Fibroblast of lung (primary cell): ENCODE measurements around the gene XPNPEP2. TPM values are rescaled to one million over a fixed set of nuclear protein-coding genes. Genes with fewer than 3 reads are reported as not detected.

Experiments
- DNase-seq, 2 donors: peaks; one replicate each; pipeline versions ENCODE4 v3.0.0 to v3.0.0-alpha.2; 2010; ENCODE audit warnings: low read depth in 2 of 2
- H2AFZ ChIP-seq: 2 replicates; pipeline ENCODE4 v1.5.1; 2012; ENCODE audit warnings: low read length, control low read depth, inconsistent platforms
- H3K27ac ChIP-seq: 2 replicates; pipeline ENCODE4 v1.5.1; 2011; ENCODE audit warnings: low read length, control low read depth; ENCODE audit not compliant: insufficient read depth
- H3K27me3 ChIP-seq: 2 replicates; pipeline ENCODE4 v1.5.1; 2011; ENCODE audit warnings: mild to moderate bottlenecking, low read length; ENCODE audit not compliant: control insufficient read depth, insufficient read depth
- H3K36me3 ChIP-seq: 2 replicates; pipeline ENCODE4 v1.5.1; 2011; ENCODE audit warnings: low read length; ENCODE audit not compliant: control insufficient read depth, insufficient read depth
- H3K4me1 ChIP-seq: 2 replicates; pipeline ENCODE4 v1.5.1; 2011; ENCODE audit warnings: low read length; ENCODE audit not compliant: control insufficient read depth, insufficient read depth; ENCODE audit errors: extremely low read depth
- H3K4me2 ChIP-seq: 2 replicates; pipeline ENCODE4 v1.5.1; 2011; ENCODE audit warnings: low read length, control low read depth; ENCODE audit not compliant: insufficient read depth; ENCODE audit errors: extremely low read depth
- H3K4me3 ChIP-seq, 4 experiments: fragments of 200-600 bp in 1 of 4; sonication (generic) in 1 of 4; replicated peaks in 1 of 4; 2 replicates each; pipeline ENCODE4 v1.5.1; 2011 to 2016; ENCODE audit warnings: low read length in 4 of 4, low read depth in 3 of 4, mild to moderate bottlenecking in 3 of 4, control low read depth in 2 of 4, inconsistent platforms in 1 of 4, mixed read lengths in 1 of 4; ENCODE audit not compliant: insufficient read depth in 1 of 4; ENCODE audit errors: control extremely low read depth in 1 of 4
- H3K79me2 ChIP-seq: 2 replicates; pipeline ENCODE4 v1.5.1; 2012; ENCODE audit warnings: mild to moderate bottlenecking, low read length, inconsistent platforms; ENCODE audit not compliant: control insufficient read depth, insufficient read depth
- H3K9ac ChIP-seq: 2 replicates; pipeline ENCODE4 v1.5.1; 2011; ENCODE audit warnings: mild to moderate bottlenecking, low read length, control low read depth; ENCODE audit not compliant: insufficient read depth
- H3K9me3 ChIP-seq: 2 replicates; pipeline ENCODE4 v1.5.1; 2012; ENCODE audit warnings: low read depth, low read length; ENCODE audit not compliant: control insufficient read depth, insufficient read depth
- H4K20me1 ChIP-seq: 2 replicates; pipeline ENCODE4 v1.5.1; 2011; ENCODE audit warnings: low read length; ENCODE audit not compliant: control insufficient read depth, insufficient read depth; ENCODE audit errors: extremely low read depth
- CTCF ChIP-seq, 2 donors: IDR thresholded peaks in 1 of 2; conservative IDR thresholded peaks in 1 of 2; 1 replicate in 1 of 2; 2 replicates in 1 of 2; pipeline ENCODE4 v1.5.1; 2011 to 2012; ENCODE audit warnings: low read length in 2 of 2, control low read depth in 1 of 2, inconsistent platforms in 1 of 2, low read depth in 1 of 2, mild to moderate bottlenecking in 1 of 2
- EZH2 ChIP-seq: IDR thresholded peaks from 2 replicates; pipeline ENCODE4 v1.5.1; 2012; ENCODE audit warnings: low read length, control low read depth, mild to moderate bottlenecking; ENCODE audit errors: missing control alignments
- polyA plus RNA-seq, 2 donors: library from polyadenylated mRNA; depleted of rRNA in 1 of 2; stranded (reverse) in 1 of 2; unstranded in 1 of 2; fragments of >200 nt; gene quantifications; 2 replicates each; pipeline ENCODE4 v1.2.1, GENCODE V29; 2011 to 2012; ENCODE audit warnings: missing spikeins in 1 of 2
- total RNA-seq: library from RNA; depleted of rRNA; stranded (reverse); fragments of >200 nt; gene quantifications from 2 replicates; pipeline ENCODE4 v1.2.1, GENCODE V29; 2014

The XPNPEP2 gene
- total and polyA plus RNA-seq, 2 donors (not counting 1 experiment from before 2014, with no cell fraction given): 0.16 to 0.17 TPM

GRCh38 chrX:129743821-129744220, 5.0 kb downstream of the XPNPEP2 start:
- no peak overlapping the region for H3K4me3 ChIP-seq
- H3K36me3 ChIP-seq: no peaks in the 10 kb centered on the region
- H3K27ac ChIP-seq: no peak overlapping the region
- no peaks in the 10 kb centered on the region for H3K79me2 ChIP-seq
- H3K4me1 ChIP-seq: no peaks in the 10 kb centered on the region
- no peaks in the 10 kb centered on the region for H3K27me3 ChIP-seq
- no peak overlapping the region for H3K9ac ChIP-seq
- no peak for DNase-seq
- H3K4me2 ChIP-seq: no peak overlapping the region
- no peaks in the 10 kb centered on the region for H4K20me1 ChIP-seq
- TF ChIP-seq CTCF (conservative IDR thresholded peaks at IDR 0.05 in 1 of 2, IDR thresholded peaks at IDR 0.05 in 1 of 2; ENCODE audit: low read depth in 1 of 2, low read length in 2 of 2): no peak
- no peak for TF ChIP-seq EZH2
- no peaks in the 10 kb centered on the region for H3K9me3 ChIP-seq
- H2AFZ ChIP-seq: no peak overlapping the region

- Histone ChIP-seq H3K9ac (no peak overlapping the region), H4K20me1 (no peaks in the 10 kb centered on the region), H3K4me3 (no peak overlapping the region), H3K36me3 (no peaks in the 10 kb centered on the region), H3K27me3 (no peaks in the 10 kb centered on the region), H2AFZ (no peak overlapping the region), H3K27ac (no peak overlapping the region), H3K4me1 (no peaks in the 10 kb centered on the region), H3K79me2 (no peaks in the 10 kb centered on the region), H3K4me2 (no peak overlapping the region), H3K9me3 (no peaks in the 10 kb centered on the region)
- DNase-seq: no peak
- TF ChIP-seq CTCF (conservative IDR thresholded peaks at IDR 0.05 in 1 of 2, IDR thresholded peaks at IDR 0.05 in 1 of 2; ENCODE audit: low read depth in 1 of 2, low read length in 2 of 2): no peak
- no peak for TF ChIP-seq EZH2
These were observed 6.1 kb downstream of the XPNPEP2 start for GRCh38 chrX:129744861-129745321.

GRCh38 chrX:129746557-129747470, 8.0 kb downstream of the XPNPEP2 start:
- Histone ChIP-seq H3K36me3 (no peaks in the 10 kb centered on the region), H4K20me1 (no peaks in the 10 kb centered on the region), H3K4me2 (no peak overlapping the region), H3K9ac (no peak overlapping the region), H3K27me3 (no peaks in the 10 kb centered on the region), H3K4me1 (no peaks in the 10 kb centered on the region), H3K4me3 (no peak overlapping the region), H3K9me3 (no peaks in the 10 kb centered on the region), H2AFZ (no peak overlapping the region), H3K27ac (no peak overlapping the region), H3K79me2 (no peaks in the 10 kb centered on the region)
- TF ChIP-seq EZH2 (no peak), CTCF (conservative IDR thresholded peaks at IDR 0.05 in 1 of 2, IDR thresholded peaks at IDR 0.05 in 1 of 2; ENCODE audit: low read depth in 1 of 2, low read length in 2 of 2) (no peak)
- DNase-seq: no peak
